Heart right ventricle (tissue), 16 donors: Measurements from ENCODE around the gene KY. TPM values are rescaled to one million over a fixed set of nuclear protein-coding genes. Genes with fewer than 3 reads are reported as not detected.

Experiments
- ATAC-seq, 8 donors: fragments of 200-7000 bp; cut with Tn5 transposase; one replicate each; pipeline ENCODE4 v1.9.1; 2020; ENCODE audit warnings: mild to moderate bottlenecking in 8 of 8, moderate library complexity in 8 of 8, moderate number of reproducible peaks in 1 of 8
- DNase-seq, 2 donors: peaks; one replicate each; pipeline ENCODE4 v3.0.0-alpha.2; 2020
- H3K27ac ChIP-seq, 10 donors: fragments of 200-600 bp; sonication (generic) in 2 of 10; one replicate each; pipeline versions ENCODE4 v1.5.0 to v1.8.0; 2020 to 2022; ENCODE audit warnings: mild to moderate bottlenecking in 3 of 10
- H3K27me3 ChIP-seq, 7 donors: fragments of 200-600 bp; one replicate each; pipeline ENCODE4 v1.8.0; 2021 to 2022; ENCODE audit warnings: mild to moderate bottlenecking in 2 of 7
- H3K36me3 ChIP-seq, 9 donors: fragments of 200-600 bp; sonication (generic) in 1 of 9; one replicate each; pipeline versions ENCODE4 v1.5.0 to v1.8.0; 2020 to 2022; ENCODE audit warnings: mild to moderate bottlenecking in 2 of 9
- H3K4me1 ChIP-seq, 9 donors: fragments of 200-600 bp; sonication (generic) in 1 of 9; one replicate each; pipeline versions ENCODE4 v1.5.0 to v1.8.0; 2020 to 2022; ENCODE audit warnings: mild to moderate bottlenecking in 4 of 9
- H3K4me3 ChIP-seq, 10 donors: fragments of 200-600 bp; sonication (generic) in 2 of 10; one replicate each; pipeline versions ENCODE4 v1.5.0 to v1.8.0; 2020 to 2022; ENCODE audit warnings: mild to moderate bottlenecking in 7 of 10, moderate library complexity in 2 of 10
- H3K9me3 ChIP-seq, 11 donors: fragments of 200-600 bp in 10 of 11; sonication (generic) in 2 of 11; one replicate each; pipeline versions ENCODE4 v1.5.0 to v1.8.0; 2013 to 2022; ENCODE audit warnings: mild to moderate bottlenecking in 2 of 11, control low read depth in 1 of 11, moderate library complexity in 1 of 11
- CTCF ChIP-seq, 9 donors: fragments of 200-600 bp; sonication (generic) in 2 of 9; IDR thresholded peaks; one replicate each; pipeline versions ENCODE4 v1.5.0 to v1.8.0; 2021 to 2022; ENCODE audit warnings: antibody characterized with exemption in 9 of 9, mild to moderate bottlenecking in 5 of 9, moderate library complexity in 1 of 9
- WGBS, 2 donors: extraction: QIAGEN DNeasy Blood & Tissue Kit; methylation state at CpG; one replicate each; pipeline ENCODE4 v1.1.7; 2013; ENCODE audit warnings: inconsistent platforms in 1 of 2; 5-methylcytosine and 5-hydroxymethylcytosine counted together
- intact Hi-C, 10 donors: fragments of 100-400 bp; cut with DNase I; formaldehyde crosslinking; loops; one replicate each; pipeline versions ENCODE4 v1.11.1 to v1.14.2; 2022
- polyA plus RNA-seq, 2 donors: library from polyadenylated mRNA; stranded (reverse); fragments of 200-250 nt; gene quantifications; one replicate each; pipeline ENCODE4 v1.2.3, GENCODE V29; 2013
- total RNA-seq, 10 donors: library from RNA; stranded (reverse); fragmentation: NEBNext Ultra II Directional in 3 of 10; extraction: Animal tissue kit (Norgen Biotek cat#: 25700) in 3 of 10; gene quantifications; one replicate each; pipeline versions ENCODE4 v1.2.1 to v1.2.4, GENCODE V29; 2021 to 2023
- donor health status: Arrhythmogenic right ventricular cardiomyopathy.
- donor health status: ischemic (EF 13 %, LVEDD 7.1; RV severe dilation, severe dysfunction).
- donor health status: healthy with polysubstance abuse.
- donor health status: DM: no; HTN: yes; CAD: no.
- donor health status: DM: no; HTN: no; CAD: no.
- donor health status: ischemic (EF 25% LVEDD 6.9; RV normal size, moderate dysfunction).
- donor health status: ischemic (EF 25% LVEDD 5.7; RV mildly dilated, moderate dysfunction).
- donor health status: healthy.
- donor health status: DM: yes; HTN: yes; CAD: no.
- donor health status: Ischemic cardiomyopathy.
- donor health status: ischemic (EF 35%, LVEDD 5.7; RV mildly dilated, moderate dysfunction).
- donor health status: nonischemic (EF 11% LVEDD 7.7; RV severe dilation, severe dysfunction).
- donor health status: DM: yes; HTN: yes; CAD: no.
- donor health status: PGD.
- donor health status: ischemic (EF 29% LVEDD 5.4; RV normal size, mild dysfunction).
- donor health status: nonischemic (EF 23%, LVEDD 6.1; RV moderate dilation, normal function).

The KY gene
- total and polyA plus RNA-seq, 12 donors = 0.46 to 24.3 (median 8.2) TPM

- intact Hi-C loops = loop anchor here in 1 of 10 donors (10.0 kb wide), 1 partner anchor 912 kb away; no protein-coding TSS in a partner anchor
- Histone ChIP-seq H3K36me3 (no peaks in the 10 kb centered on the region), H3K4me1 (no peaks in the 10 kb centered on the region), H3K27ac (no peak overlapping the region), H3K4me3 (no peak overlapping the region), H3K27me3 (peaks cover 0 to 4% (median 0%) of the 10 kb centered on the region in 7 donors), H3K9me3 (peaks cover 0 to 5% (median 0%) of the 10 kb centered on the region in 11 donors)
- ATAC-seq = no peak
- 91 to 93% methylated on average over 5 of the region's 5 CpGs for WGBS, 2 donors
- no peak for DNase-seq
- no peak for TF ChIP-seq CTCF (IDR thresholded peaks at IDR 0.05)
Measured at GRCh38 chr3:134592806-134593205, 58.0 kb downstream of the KY start.

- Histone ChIP-seq H3K4me1 (no peaks in the 10 kb centered on the region), H3K9me3 (peaks cover 0 to 5% (median 0%) of the 10 kb centered on the region in 11 donors), H3K27me3 (peaks cover 0 to 4% (median 0%) of the 10 kb centered on the region in 7 donors), H3K4me3 (no peak overlapping the region), H3K27ac (peak overlapping the region in 1 of 10 donors; percentile 47), H3K36me3 (no peaks in the 10 kb centered on the region)
- DNase-seq (no peak), ATAC-seq (no peak)
- intact Hi-C loops = loop anchor here in 1 of 10 donors (2.0 to 10.0 kb wide), 2 partner anchors 76 to 914 kb away; no protein-coding TSS in a partner anchor
- TF ChIP-seq CTCF (IDR thresholded peaks at IDR 0.05) = no peak
Measured at GRCh38 chr3:134590766-134591165, 60.1 kb downstream of the KY start.

DNA sequence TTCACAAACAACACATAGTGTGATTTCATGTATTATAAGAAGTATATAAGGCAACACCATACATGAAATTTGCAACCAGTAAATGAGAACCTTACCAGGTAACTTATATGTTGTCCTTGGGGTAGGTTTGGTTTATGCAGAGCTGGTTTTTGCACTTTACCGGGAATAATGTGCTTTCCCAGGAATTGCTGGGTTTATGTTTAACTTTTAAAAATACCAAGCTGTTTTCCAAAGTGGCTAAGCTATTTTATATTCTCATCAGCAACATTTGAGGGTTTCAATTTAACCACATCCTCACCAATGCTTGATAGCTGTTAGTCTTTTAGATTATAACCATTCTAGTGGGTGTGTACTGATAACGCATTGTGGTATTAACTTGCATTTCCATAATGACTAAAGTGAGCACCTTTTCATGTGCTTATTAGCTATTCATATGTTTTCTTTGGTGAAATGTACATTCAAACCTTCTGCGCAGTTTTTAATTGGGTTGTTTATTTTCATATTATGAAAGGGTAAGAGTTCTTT, 71.6 kb downstream of the KY start:
- Histone ChIP-seq H3K27ac (no peak overlapping the region), H3K9me3 (peaks cover 0 to 21% (median 0%) of the 10 kb centered on the region in 11 donors), H3K4me3 (no peak overlapping the region), H3K36me3 (peaks cover 0 to 5% (median 0%) of the 10 kb centered on the region in 9 donors), H3K27me3 (no peaks in the 10 kb centered on the region), H3K4me1 (no peaks in the 10 kb centered on the region)
- intact Hi-C loops = no loop called here
- WGBS, 2 donors = 90 to 97% methylated on average over 3 of the region's 3 CpGs
- TF ChIP-seq CTCF (IDR thresholded peaks at IDR 0.05) = no peak
- ATAC-seq (no peak), DNase-seq (no peak)

- 90 to 95% methylated on average over 3 of the region's 3 CpGs for WGBS, 2 donors
- Histone ChIP-seq H3K4me1 (no peaks in the 10 kb centered on the region), H3K9me3 (peaks cover 0 to 19% (median 0%) of the 10 kb centered on the region in 11 donors), H3K27ac (no peak overlapping the region), H3K27me3 (no peaks in the 10 kb centered on the region), H3K4me3 (no peak overlapping the region), H3K36me3 (peaks cover 0 to 5% (median 0%) of the 10 kb centered on the region in 9 donors)
- ATAC-seq (no peak), DNase-seq (no peak)
- TF ChIP-seq CTCF (IDR thresholded peaks at IDR 0.05) = no peak
- intact Hi-C loops = no loop called here
Measured at GRCh38 chr3:134576831-134577230, 74.0 kb downstream of the KY start.
